ENCODE data around the gene ZBTB37.

DNA sequence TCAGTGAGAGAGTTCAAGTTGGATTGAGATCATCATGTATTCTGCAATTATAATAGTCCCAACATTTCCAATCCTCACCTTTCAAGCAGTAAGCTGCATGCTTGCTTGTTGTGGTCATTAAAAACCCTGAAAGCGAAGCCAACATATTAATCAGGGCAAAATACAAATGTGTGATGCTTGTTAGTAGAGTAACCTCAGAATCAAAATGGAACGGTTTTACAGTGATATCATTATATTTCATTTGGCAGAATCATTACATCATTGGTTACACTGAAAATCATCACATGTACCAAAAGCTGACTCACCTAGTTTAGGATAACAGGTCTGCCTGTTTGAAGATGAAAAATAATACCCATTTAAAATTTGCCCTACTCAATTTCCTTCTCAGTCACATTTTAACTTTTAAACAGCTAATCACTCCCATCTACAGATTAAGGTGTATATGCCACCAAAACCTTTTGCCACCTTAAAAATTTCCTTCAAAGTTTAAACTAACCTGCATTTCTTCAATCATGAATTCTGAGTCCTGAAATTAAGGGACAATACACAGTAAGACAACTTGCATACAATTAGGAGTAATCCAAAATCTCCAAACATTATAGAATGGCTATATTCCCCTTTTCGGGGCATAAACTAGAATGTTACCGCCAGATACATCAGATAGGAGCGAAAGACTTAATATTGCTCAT, 3.9 kb upstream of the ZBTB37 start:
- TF ChIP-seq POLR2A (IDR thresholded peaks at IDR 0.05; ENCODE audit: extremely low read depth, insufficient read length), result no peak
- TF ChIP-seq, protein P1, sequence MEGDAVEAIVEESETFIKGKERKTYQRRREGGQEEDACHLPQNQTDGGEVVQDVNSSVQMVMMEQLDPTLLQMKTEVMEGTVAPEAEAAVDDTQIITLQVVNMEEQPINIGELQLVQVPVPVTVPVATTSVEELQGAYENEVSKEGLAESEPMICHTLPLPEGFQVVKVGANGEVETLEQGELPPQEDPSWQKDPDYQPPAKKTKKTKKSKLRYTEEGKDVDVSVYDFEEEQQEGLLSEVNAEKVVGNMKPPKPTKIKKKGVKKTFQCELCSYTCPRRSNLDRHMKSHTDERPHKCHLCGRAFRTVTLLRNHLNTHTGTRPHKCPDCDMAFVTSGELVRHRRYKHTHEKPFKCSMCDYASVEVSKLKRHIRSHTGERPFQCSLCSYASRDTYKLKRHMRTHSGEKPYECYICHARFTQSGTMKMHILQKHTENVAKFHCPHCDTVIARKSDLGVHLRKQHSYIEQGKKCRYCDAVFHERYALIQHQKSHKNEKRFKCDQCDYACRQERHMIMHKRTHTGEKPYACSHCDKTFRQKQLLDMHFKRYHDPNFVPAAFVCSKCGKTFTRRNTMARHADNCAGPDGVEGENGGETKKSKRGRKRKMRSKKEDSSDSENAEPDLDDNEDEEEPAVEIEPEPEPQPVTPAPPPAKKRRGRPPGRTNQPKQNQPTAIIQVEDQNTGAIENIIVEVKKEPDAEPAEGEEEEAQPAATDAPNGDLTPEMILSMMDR (IDR thresholded peaks at IDR 0.05; ENCODE audit: low read depth, low read length), result no peak
- TF ChIP-seq, protein P2, sequence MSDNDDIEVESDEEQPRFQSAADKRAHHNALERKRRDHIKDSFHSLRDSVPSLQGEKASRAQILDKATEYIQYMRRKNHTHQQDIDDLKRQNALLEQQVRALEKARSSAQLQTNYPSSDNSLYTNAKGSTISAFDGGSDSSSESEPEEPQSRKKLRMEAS (IDR thresholded peaks at IDR 0.05; ENCODE audit: low read depth, low read length), result no peak
- TF ChIP-seq MYC (IDR thresholded peaks at IDR 0.05; ENCODE audit: low read depth, low read length), result no peak

Data from NB4 (cell line).